ENCODE results near the gene TP53AIP1.

Gene TP53AIP1

GRCh38 chr11:128942817-128943427 is at the start of gene TP53AIP1:
TP53AIP1 (minus strand) TSS chr11:128942871; CDS start chr11:128937818, 5,053 bp downstream.
- DNase-seq, result no peak

DNA sequence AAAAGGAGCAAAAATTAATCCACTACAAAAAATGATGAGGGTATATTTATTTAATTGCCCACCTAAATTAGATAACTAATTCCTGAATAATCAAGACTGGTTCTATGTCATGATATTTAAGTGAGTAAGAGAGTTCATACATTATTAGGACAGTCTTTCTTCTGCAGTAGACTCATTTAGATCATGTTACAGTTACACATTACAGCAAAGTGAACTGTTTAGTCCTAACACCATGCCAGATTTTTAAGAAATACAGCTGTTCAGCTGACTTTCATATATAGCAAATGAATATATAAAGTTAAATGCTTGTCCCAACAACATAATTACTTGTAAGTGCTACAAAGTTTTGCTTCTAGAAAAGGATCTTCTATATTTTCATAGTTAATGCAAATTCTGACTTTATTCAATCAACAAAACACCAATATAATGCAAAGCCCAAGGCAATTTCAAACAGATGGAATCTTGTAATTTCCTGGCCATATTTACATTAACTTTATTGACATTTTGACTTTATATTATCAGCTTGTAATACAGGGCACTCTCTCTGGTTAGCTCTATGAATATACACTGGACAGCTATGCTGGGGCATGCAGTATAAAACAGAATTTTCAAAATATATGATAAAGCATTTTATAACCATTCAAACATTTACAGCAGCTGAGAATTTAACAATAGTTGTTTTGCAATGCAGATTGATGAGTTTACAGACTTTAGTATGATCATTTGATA is 45.7 kb upstream of the TP53AIP1 start:
- DNase-seq, result no peak

- no peak for DNase-seq
Observed at GRCh38 chr11:128985880-128986279, 43.2 kb upstream of the TP53AIP1 start.

DNA sequence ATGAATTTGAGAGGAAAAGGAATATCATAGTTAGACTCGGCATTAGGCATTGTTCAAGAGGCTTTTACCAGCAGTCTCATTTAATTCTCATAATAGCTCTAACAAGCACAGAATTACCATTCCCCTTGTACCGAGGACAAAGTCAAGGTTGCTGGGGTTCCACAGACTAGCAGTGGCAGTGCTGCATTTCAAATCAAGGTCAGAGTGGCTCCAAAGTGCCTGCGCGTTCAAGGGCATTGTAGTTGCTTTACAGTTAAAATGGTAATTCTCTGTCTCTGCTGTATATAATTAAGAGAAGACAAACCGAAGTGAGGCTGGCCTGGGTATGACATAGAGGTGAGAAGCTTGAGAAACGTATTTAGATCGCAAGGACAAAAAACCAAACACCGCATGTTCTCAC is 40.4 kb upstream of the TP53AIP1 start:
- no peak for DNase-seq

GRCh38 chr11:128981254-128981653 is 38.6 kb upstream of the TP53AIP1 start:
- DNase-seq, result no peak

- DNase-seq, result no peak
Observed at GRCh38 chr11:128970598-128971190, 28.0 kb upstream of the TP53AIP1 start.

DNA sequence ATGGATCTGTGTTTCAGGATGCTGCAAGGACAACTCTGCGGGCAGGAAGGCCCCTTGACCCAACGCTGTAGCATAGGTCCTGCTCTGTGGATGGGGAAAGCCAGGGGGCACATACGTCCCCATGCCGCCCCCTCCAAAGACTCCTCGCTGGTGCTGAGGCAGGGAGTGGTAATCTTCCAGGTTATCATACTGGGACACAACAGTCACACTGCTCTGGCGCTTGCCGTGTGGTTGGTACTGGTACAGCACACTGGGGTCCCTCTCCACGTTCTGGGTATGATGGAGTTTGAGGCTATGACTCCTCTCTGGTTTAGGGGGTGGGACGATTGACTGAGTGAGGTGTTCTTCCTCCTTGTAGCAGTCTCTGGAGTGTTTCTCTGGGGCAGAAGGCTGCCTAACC is 26.2 kb upstream of the TP53AIP1 start:
- no peak for DNase-seq

GRCh38 chr11:128967578-128967977 is 24.9 kb upstream of the TP53AIP1 start:
- DNase-seq, result no peak

DNA sequence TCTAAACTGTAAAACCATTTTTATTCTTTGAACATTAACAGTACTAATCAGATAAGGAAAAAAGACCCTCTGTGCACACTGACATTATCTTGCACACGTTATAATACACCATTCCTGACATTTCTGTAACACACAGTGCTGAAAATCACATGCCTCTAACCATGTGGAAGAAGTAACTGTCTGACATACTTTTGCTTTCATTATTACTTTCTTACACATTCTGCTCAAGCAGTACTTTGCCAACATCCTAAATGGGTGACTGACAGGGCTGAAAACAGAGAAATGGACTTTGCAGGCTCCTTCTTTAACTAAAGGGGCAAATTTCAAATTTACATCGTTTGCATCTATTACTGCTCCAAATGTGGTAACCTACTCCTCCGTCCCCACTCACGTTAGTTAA is 22.8 kb upstream of the TP53AIP1 start:
- DNase-seq, result no peak

GRCh38 chr11:128964463-128964930 is 21.8 kb upstream of the TP53AIP1 start:
- DNase-seq, result no peak

GRCh38 chr11:128963744-128964325 is 21.2 kb upstream of the TP53AIP1 start:
- no peak for DNase-seq

- no peak for DNase-seq
Observed at GRCh38 chr11:128962896-128963295, 20.2 kb upstream of the TP53AIP1 start.

GRCh38 chr11:128961645-128962044 is 19.0 kb upstream of the TP53AIP1 start:
- DNase-seq, result no peak

DNA sequence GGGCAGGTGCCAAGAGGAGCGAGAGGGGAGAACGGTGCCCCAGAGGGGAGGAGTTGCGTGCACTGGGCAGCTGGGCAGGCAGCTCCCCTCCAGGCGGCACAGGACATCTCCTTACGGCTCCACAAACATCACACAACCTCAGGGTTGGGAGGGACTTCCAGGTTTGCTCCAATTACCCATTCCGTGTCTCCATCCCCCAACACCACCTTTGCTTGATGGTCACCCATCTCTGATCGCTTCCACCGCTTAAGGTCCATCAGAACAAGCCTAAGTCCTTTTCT is 14.5 kb upstream of the TP53AIP1 start:
- DNase-seq, result no peak

- DNase-seq, result peak; percentile 64
Observed at GRCh38 chr11:128956401-128957201, 13.9 kb upstream of the TP53AIP1 start.

GRCh38 chr11:128955636-128956035 is 13.0 kb upstream of the TP53AIP1 start:
- DNase-seq, result no peak

- no peak for DNase-seq
Observed at GRCh38 chr11:128953151-128953550, 10.5 kb upstream of the TP53AIP1 start.

DNA sequence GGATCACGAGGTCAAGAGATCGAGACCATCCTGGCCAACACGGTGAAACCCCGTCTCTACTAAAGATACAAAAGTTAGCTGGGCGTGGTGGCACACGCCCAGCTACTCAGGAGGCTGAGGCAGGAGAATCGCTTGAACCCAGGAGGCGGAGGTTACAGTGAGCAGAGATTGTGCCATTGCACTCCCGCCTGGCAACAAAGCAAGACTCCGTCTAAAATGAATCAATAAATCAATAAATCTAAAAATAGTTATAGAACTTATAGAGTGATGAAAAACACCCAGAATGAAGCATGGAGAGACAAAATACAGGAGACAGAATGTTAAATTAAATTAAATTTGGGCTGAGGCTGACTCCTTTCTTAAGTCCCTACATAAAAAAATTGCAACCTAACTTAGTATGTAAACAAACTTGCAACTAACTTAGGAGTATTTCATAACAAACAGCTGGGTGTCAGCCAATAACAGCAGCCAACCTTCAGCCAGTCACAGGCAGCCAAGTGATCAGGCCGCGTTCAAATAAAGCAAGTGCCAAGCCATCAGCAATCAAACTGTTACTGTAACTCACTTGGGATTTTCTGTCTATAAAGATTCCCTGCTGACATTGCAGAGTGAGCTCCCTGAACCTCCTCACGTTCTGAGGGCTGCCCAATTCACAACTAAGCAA is 7.3 kb upstream of the TP53AIP1 start:
- no peak for DNase-seq

DNA sequence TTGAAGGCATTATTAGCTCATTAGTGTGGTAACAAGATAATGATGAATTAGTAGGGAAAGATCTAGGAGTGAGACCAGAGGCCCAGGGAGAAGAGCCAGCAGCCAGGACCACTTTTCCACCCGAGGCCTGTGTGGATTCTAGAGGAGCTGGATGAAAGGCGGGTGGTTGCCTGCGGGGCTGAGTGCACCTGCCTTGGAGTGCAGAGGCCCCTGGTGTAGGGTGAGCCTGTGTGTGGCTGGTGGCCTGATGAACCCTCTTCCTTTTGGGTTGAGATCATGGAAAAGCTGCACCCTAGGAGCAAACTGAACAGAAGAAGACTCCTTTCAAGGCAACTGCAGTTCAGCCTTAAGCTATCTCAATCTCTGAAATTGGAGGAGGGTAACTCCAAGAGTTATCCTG is 5.9 kb upstream of the TP53AIP1 start:
- DNase-seq, result no peak

DNA sequence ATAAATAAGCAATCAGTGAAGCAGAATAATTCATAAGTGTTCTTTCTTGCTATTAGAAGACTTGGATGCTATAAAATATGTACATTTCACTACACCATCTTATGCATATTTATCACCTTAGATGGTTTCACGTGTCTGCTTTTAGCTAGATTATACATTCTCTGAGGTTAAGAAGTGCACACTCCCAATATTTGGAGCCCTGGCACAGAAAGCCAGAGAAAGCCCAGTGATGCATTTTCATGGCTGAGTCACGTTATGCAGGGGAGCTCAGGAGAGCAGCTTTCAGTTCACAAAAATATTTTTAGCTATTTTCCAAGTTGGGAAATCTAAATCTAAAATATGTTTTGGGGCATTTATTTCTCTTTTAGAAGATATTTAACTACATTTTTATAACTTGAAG is 5.1 kb upstream of the TP53AIP1 start:
- DNase-seq, result no peak

- DNase-seq, result no peak
Observed at GRCh38 chr11:128946648-128947047, 4.0 kb upstream of the TP53AIP1 start.

- no peak for DNase-seq
Observed at GRCh38 chr11:128943428-128943976, 831 bp upstream of the TP53AIP1 start.

GRCh38 chr11:128942272-128942612 is 429 bp downstream of the TP53AIP1 start:
- no peak for DNase-seq

Data from NCI-H1436 (cell line).